ENCODE results near the gene TRIM41. TPM values are rescaled to one million over a fixed set of nuclear protein-coding genes. Genes with fewer than 3 reads are reported as not detected.

TRIM41 gene
- total RNA-seq (2022; extraction: Qiagen RNA extraction): 25.6 to 28.8 TPM (median 26.8 TPM) in 5 replicates

GRCh38 chr5:181223058-181223728, at the start of gene TRIM41:
Gene TRIM41, plus strand, starts transcription at chr5:181223281. Its CDS starts 719 bp downstream, at chr5:181224000.

GRCh38 chr5:181204826-181205760, 18.0 kb upstream of the TRIM41 start, which contains the start of gene TRIM7:
Gene TRIM7, minus strand, starts transcription at chr5:181205196. Its CDS starts 86 bp downstream, at chr5:181205110.

GRCh38 chr5:181243564-181244343, 20.7 kb downstream of the TRIM41 start, which contains the start of gene RACK1:
Gene RACK1, minus strand, starts transcription at chr5:181243906. Its CDS starts 106 bp downstream, at chr5:181243800.

GRCh38 chr5:181260720-181261319, 37.7 kb downstream of the TRIM41 start, which contains the start of gene TRIM52:
Gene TRIM52, minus strand, starts transcription at chr5:181261143. Its CDS starts 330 bp downstream, at chr5:181260813.

Other genes starting within 250 kb of the TRIM41 start
- not detected in 5 replicates for gene BTNL3, start 234.4 kb upstream of the TRIM41 start, total RNA-seq (2022; extraction: Qiagen RNA extraction)
- gene BTNL9, start 183.0 kb upstream of the TRIM41 start, total RNA-seq (2022; extraction: Qiagen RNA extraction): 0.74 to 1.1 TPM (median 0.77 TPM) in 5 replicates
- not detected in 5 replicates for gene OR2V1, start 92.1 kb upstream of the TRIM41 start, total RNA-seq (2022; extraction: Qiagen RNA extraction)
- gene OR2V2, start 75.7 kb upstream of the TRIM41 start, total RNA-seq (2022; extraction: Qiagen RNA extraction): not detected in 5 replicates
- gene TRIM7, start 18.1 kb upstream of the TRIM41 start, total RNA-seq (2022; extraction: Qiagen RNA extraction): 29.9 to 42.8 TPM (median 40.5 TPM) in 5 replicates
- 3,240 to 4,070 TPM (median 3,311 TPM) in 5 replicates for gene RACK1, start 20.6 kb downstream of the TRIM41 start, total RNA-seq (2022; extraction: Qiagen RNA extraction)
- gene TRIM52, start 37.9 kb downstream of the TRIM41 start, total RNA-seq (2022; extraction: Qiagen RNA extraction): 5.4 to 7.6 TPM (median 6.5 TPM) in 5 replicates
- not detected in 5 replicates for gene OR4F3, start 144.0 kb downstream of the TRIM41 start, total RNA-seq (2022; extraction: Qiagen RNA extraction)